CD4-positive, alpha-beta T cell treated with Interferon gamma for 1 hour (primary cell): Measurements from ENCODE around the gene LCMT2.

ENCODE experiments used
- DNase-seq: peaks from one replicate; pipeline ENCODE4 v3.0.0-alpha.2; 2020

LCMT2 gene

GRCh38 chr15:43329960-43330779, at the start of gene LCMT2:
Gene LCMT2 (minus strand): TSS chr15:43330573. CDS start chr15:43330489, 84 bp downstream.
- peak; percentile 93 for DNase-seq

GRCh38 chr15:43378601-43379000, 48.2 kb upstream of the LCMT2 start:
- DNase-seq: no peak

GRCh38 chr15:43376017-43376705, 45.8 kb upstream of the LCMT2 start:
- peak; percentile 13 for DNase-seq

GRCh38 chr15:43370975-43371974, 40.9 kb upstream of the LCMT2 start, which contains the start of the genes TUBGCP4 and ZSCAN29:
Gene TUBGCP4 (plus strand): TSS chr15:43371101. CDS start chr15:43371355, 254 bp downstream.
Gene ZSCAN29 (minus strand): TSS chr15:43371043. CDS start chr15:43369913, 1,130 bp downstream.
- peak; percentile 78 for DNase-seq

GRCh38 chr15:43370310-43370974, 40.1 kb upstream of the LCMT2 start:
- no peak for DNase-seq

- DNase-seq: no peak
These were observed 31.0 kb upstream of the LCMT2 start for GRCh38 chr15:43361313-43361903.

GRCh38 chr15:43360821-43361220, 30.4 kb upstream of the LCMT2 start:
- no peak for DNase-seq

GRCh38 chr15:43352693-43353382, 22.5 kb upstream of the LCMT2 start:
- DNase-seq: no peak

- no peak for DNase-seq
These were observed 16.7 kb upstream of the LCMT2 start for GRCh38 chr15:43347114-43347513.

GRCh38 chr15:43346305-43346704, 15.9 kb upstream of the LCMT2 start:
- no peak for DNase-seq

- DNase-seq: no peak
These were observed 361 bp upstream of the LCMT2 start for GRCh38 chr15:43330780-43331087.

GRCh38 chr15:43329217-43329959, 985 bp downstream of the LCMT2 start:
- DNase-seq: peak; percentile 1

GRCh38 chr15:43325039-43325684, 5.2 kb downstream of the LCMT2 start:
- no peak for DNase-seq

- DNase-seq: no peak
These were observed 11.2 kb downstream of the LCMT2 start for GRCh38 chr15:43318990-43319771.

- no peak for DNase-seq
These were observed 12.7 kb downstream of the LCMT2 start for GRCh38 chr15:43317566-43318184.

- DNase-seq: no peak
These were observed 13.4 kb downstream of the LCMT2 start for GRCh38 chr15:43316971-43317346.

- no peak for DNase-seq
These were observed 14.1 kb downstream of the LCMT2 start for GRCh38 chr15:43316016-43316970.

- DNase-seq: no peak
These were observed 16.2 kb downstream of the LCMT2 start for GRCh38 chr15:43314171-43314570.
